Activated CD4-positive, alpha-beta T cell treated with anti-CD3 and anti-CD28 coated beads for 36 hours (primary cell): ENCODE data around the gene USP17L30. TPM values are rescaled to one million over a fixed set of nuclear protein-coding genes. Genes with fewer than 3 reads are reported as not detected.
"Not testable (repeated sequence)": the region's sequence is repeated elsewhere in the genome, so short reads cannot be mapped to it uniquely, and the experiment has no call there.

Experiments
- ATAC-seq: fragments of 200-7000 bp; cut with Tn5 transposase; one replicate; pipeline ENCODE4 v1.10.0; 2021; ENCODE audit warnings: mild to moderate bottlenecking, moderate library complexity
- CTCF ChIA-PET: fragments of 350-600 bp; sonication (Branson Sonifier 250); formaldehyde crosslinking; loops from one replicate; lab custom pipeline; 2021; ENCODE audit warnings: antibody characterized with exemption; lab: Charles Lee
- POLR2A ChIA-PET: fragments of 350-600 bp; sonication (Branson Sonifier 250); formaldehyde crosslinking; loops from one replicate; lab custom pipeline; 2021; ENCODE audit warnings: antibody characterized with exemption, inconsistent platforms; lab: Charles Lee
- DNase-seq: peaks from one replicate; pipeline ENCODE4 v3.0.0-alpha.2; 2020
- H3K27ac Mint-ChIP-seq: one replicate; pipeline ENCODE4 v1.8.0; 2021; ENCODE audit warnings: mixed read lengths
- H3K27me3 Mint-ChIP-seq: one replicate; pipeline ENCODE4 v1.8.0; 2021; ENCODE audit warnings: mixed read lengths
- H3K36me3 Mint-ChIP-seq: one replicate; pipeline ENCODE4 v1.8.0; 2021; ENCODE audit warnings: low read depth, mixed read lengths
- H3K4me1 Mint-ChIP-seq: one replicate; pipeline ENCODE4 v1.8.0; 2021; ENCODE audit warnings: mixed read lengths
- H3K4me3 Mint-ChIP-seq: one replicate; pipeline ENCODE4 v1.8.0; 2021; ENCODE audit warnings: mild to moderate bottlenecking, moderate library complexity, mixed read lengths
- H3K9me3 Mint-ChIP-seq: one replicate; pipeline ENCODE4 v1.8.0; 2021; ENCODE audit warnings: low read depth, mixed read lengths
- intact Hi-C, 2 experiments: fragments of 100-400 bp; cut with DNase I in 1 of 2; cut with micrococcal nuclease in 1 of 2; formaldehyde crosslinking; loops; one replicate each; pipeline versions ENCODE4 v1.14.2 to v1.15.1; 2022 to 2024; cut with DNase I, micrococcal nuclease
- total RNA-seq, 2 experiments: library from RNA; stranded (reverse); gene quantifications; one replicate each; pipeline ENCODE4 v1.2.3, GENCODE V29; 2021

Gene USP17L30
- total RNA-seq, 2 experiments from 2014 or later = not detected

GRCh38 chr4:9384126-9384525 lies 21.2 kb downstream of the USP17L30 start:
- Mint-ChIP-seq H3K36me3 (no peaks in the 10 kb centered on the region), H3K27ac (no peak overlapping the region), H3K27me3 (peaks cover 4% of the 10 kb centered on the region), H3K9me3 (no peaks in the 10 kb centered on the region), H3K4me3 (no peak overlapping the region), H3K4me1 (peaks cover 2% of the 10 kb centered on the region)
- POLR2A ChIA-PET = no interaction called here
- CTCF ChIA-PET = no interaction called here
- no peak for DNase-seq
- intact Hi-C loops = no loop called here
- ATAC-seq = no peak

GRCh38 chr4:9389001-9389400 lies 26.1 kb downstream of the USP17L30 start:
- POLR2A ChIA-PET, ATAC-seq, H3K9me3 Mint-ChIP-seq, H3K27me3 Mint-ChIP-seq, H3K27ac Mint-ChIP-seq, CTCF ChIA-PET, H3K4me3 Mint-ChIP-seq, intact Hi-C loops, H3K36me3 Mint-ChIP-seq, H3K4me1 Mint-ChIP-seq, DNase-seq: not testable (repeated sequence)

GRCh38 chr4:9405774-9406173 lies 42.8 kb downstream of the USP17L30 start:
- H3K9me3 Mint-ChIP-seq, CTCF ChIA-PET, H3K4me1 Mint-ChIP-seq, ATAC-seq, H3K4me3 Mint-ChIP-seq, H3K36me3 Mint-ChIP-seq, POLR2A ChIA-PET, H3K27me3 Mint-ChIP-seq, intact Hi-C loops, H3K27ac Mint-ChIP-seq, DNase-seq: not testable (repeated sequence)

GRCh38 chr4:9406491-9406890 lies 43.6 kb downstream of the USP17L30 start:
- POLR2A ChIA-PET, ATAC-seq, DNase-seq, H3K4me3 Mint-ChIP-seq, H3K9me3 Mint-ChIP-seq, intact Hi-C loops, H3K4me1 Mint-ChIP-seq, H3K36me3 Mint-ChIP-seq, H3K27ac Mint-ChIP-seq, CTCF ChIA-PET, H3K27me3 Mint-ChIP-seq: not testable (repeated sequence)

GRCh38 chr4:9409793-9410192 lies 46.9 kb downstream of the USP17L30 start:
- ChIA-PET POLR2A (no interaction called here), CTCF (no interaction called here)
- Mint-ChIP-seq H3K4me3 (no peak overlapping the region), H3K9me3 (peaks cover 10% of the 10 kb centered on the region), H3K4me1 (no peaks in the 10 kb centered on the region), H3K36me3 (no peaks in the 10 kb centered on the region), H3K27me3 (no peaks in the 10 kb centered on the region), H3K27ac (no peak overlapping the region)
- ATAC-seq (no peak), DNase-seq (no peak)
- intact Hi-C loops = no loop called here

Other genes starting within 250 kb of the USP17L30 start
- gene FAM90A26, start 192.7 kb upstream of the USP17L30 start, total RNA-seq = not detected
- not detected for gene USP17L10, start 152.5 kb upstream of the USP17L30 start, total RNA-seq
- under 1 TPM; 0.11 to 0.16 TPM for gene USP17L11, start 147.7 kb upstream of the USP17L30 start, total RNA-seq
- gene USP17L12, start 143.0 kb upstream of the USP17L30 start, total RNA-seq = not detected
- not detected for gene USP17L13, start 138.2 kb upstream of the USP17L30 start, total RNA-seq
- not detected for gene USP17L15, start 128.7 kb upstream of the USP17L30 start, total RNA-seq
- gene USP17L17, start 119.2 kb upstream of the USP17L30 start, total RNA-seq = not detected
- gene USP17L18, start 114.5 kb upstream of the USP17L30 start, total RNA-seq = not detected
- gene USP17L19, start 109.8 kb upstream of the USP17L30 start, total RNA-seq = not detected
- gene USP17L20, start 105.0 kb upstream of the USP17L30 start, total RNA-seq = not detected
- gene USP17L21, start 100.3 kb upstream of the USP17L30 start, total RNA-seq = not detected
- gene USP17L22, start 95.5 kb upstream of the USP17L30 start, total RNA-seq = not detected
- gene USP17L24, start 38.0 kb upstream of the USP17L30 start, total RNA-seq = not detected
- gene USP17L25, start 33.2 kb upstream of the USP17L30 start, total RNA-seq = not detected
- not detected for gene USP17L26, start 28.5 kb upstream of the USP17L30 start, total RNA-seq
- gene USP17L5, start 23.7 kb upstream of the USP17L30 start, total RNA-seq = not detected
- not detected for gene USP17L27, start 19.0 kb upstream of the USP17L30 start, total RNA-seq
- not detected for gene USP17L28, start 14.2 kb upstream of the USP17L30 start, total RNA-seq
- not detected for gene USP17L29, start 9.5 kb upstream of the USP17L30 start, total RNA-seq
- gene DEFB131A, start 81.3 kb downstream of the USP17L30 start, total RNA-seq = not detected